HG03064 (cell line): ENCODE results near the gene CCDC154.

ENCODE experiments used
- ATAC-seq: cut with Tn5 transposase; IDR thresholded peaks from one replicate; pipeline ENCODE4 v1.9.1; 2021; ENCODE audit warnings: low read depth; ENCODE audit not compliant: unreplicated experiment

The CCDC154 gene

DNA sequence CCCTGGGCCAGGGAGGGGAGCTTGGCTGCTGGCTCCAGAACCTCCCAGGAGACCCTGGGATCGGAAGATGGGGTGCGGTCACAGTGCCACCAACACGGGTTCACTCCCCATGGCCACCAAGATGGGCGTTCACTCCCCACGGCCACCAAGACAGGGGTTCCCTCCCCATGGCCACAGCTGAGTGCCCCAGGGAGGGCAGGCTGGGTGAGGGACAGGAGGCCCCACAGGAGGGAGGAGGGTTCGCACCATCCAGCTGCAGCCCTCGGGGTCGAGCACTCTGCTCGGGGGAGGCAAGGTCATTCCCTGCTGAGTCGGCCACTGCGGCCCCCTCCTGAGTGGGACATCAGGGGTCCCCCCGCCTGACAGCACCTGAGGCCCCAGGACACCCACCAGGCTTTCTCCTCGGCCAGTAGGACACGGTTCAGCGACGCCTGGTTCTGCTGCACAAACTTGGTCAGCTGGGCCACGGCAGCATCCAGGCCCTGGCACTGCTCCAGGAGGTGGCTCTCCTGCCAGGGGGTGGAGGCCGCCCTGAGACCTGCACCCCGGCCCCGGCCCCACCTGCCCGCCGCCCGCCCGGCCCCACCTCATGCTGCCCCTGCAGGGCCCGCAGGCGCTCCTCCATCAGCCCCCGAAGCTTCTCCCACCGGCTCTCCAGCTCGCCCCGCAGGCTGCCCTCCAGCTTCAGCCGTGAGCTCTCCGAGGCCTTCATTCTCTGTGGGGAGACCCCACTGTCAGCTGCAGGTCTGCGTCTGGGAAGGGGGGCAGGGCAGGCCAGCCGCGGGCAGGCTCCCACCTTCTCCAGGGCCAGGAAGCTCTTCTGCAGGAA is 5.9 kb downstream of the CCDC154 start:
- ATAC-seq = no peak

- no peak for ATAC-seq
Measured at GRCh38 chr16:1437606-1438005, 6.8 kb downstream of the CCDC154 start.

GRCh38 chr16:1436731-1437355 is 7.5 kb downstream of the CCDC154 start:
- ATAC-seq = no peak

- no peak for ATAC-seq
Measured at GRCh38 chr16:1435921-1436697, 8.2 kb downstream of the CCDC154 start.

GRCh38 chr16:1434644-1435592 is 9.4 kb downstream of the CCDC154 start:
- ATAC-seq = no peak

- no peak for ATAC-seq
Measured at GRCh38 chr16:1433756-1434155, 10.6 kb downstream of the CCDC154 start.

DNA sequence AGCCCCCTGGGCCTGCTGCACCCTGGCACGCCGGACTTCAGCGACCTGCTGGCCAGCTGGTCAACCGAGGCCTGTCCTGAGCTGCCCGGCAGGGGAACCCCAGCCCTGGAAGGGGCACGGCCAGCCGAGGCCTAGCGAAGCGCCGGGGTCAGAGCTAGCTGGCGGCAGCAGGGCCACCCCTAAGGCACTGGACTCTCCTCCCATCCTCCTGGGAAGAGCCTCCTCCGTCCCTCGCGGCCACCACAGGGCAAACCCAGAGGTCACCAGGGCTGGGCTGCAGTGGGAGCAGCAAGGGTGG is 11.1 kb downstream of the CCDC154 start:
- no peak for ATAC-seq

GRCh38 chr16:1432388-1433262 is 11.7 kb downstream of the CCDC154 start:
- ATAC-seq = no peak

DNA sequence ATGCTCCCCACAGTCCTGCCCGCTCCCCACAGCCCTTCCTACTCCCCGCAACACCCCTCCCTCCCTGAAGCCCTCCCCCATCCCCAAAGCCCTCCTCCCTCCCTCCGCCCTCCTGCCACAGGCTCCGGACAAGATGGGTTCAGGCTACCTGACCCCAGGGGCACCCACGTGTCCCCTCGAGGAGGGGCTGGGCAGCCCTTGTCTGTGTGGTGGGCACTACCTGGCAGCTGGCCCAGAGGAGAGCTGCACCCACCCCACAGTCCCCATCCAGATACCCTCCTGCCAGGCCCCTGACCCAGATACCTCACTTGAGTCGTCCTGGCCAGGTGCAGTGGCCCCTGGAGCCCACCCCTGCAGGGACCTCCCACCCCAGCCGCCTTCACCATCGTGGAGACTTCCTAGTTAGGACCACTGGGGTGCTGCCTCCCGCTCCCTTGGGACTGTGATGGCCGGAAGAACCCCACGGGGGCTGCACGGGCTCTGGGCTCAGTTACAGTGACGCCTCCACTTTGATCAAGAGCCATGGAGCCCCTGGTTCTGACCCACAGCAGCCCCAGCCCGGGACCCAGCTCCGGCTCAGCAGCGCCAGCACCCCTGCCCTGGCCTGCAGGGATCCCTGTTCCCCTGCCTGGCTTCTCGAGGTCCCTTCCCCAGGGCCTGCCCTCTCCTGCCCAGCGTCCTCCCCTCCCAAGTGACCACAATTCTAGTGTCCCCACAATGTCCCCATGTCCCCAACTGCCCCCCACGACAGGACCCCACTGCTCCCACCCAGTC is 12.7 kb downstream of the CCDC154 start:
- ATAC-seq = no peak

GRCh38 chr16:1430759-1431496 is 13.4 kb downstream of the CCDC154 start, which contains the start of gene PERCC1:
Gene PERCC1, plus strand, starts transcription at chr16:1431078. Its CDS starts 1,516 bp downstream, at chr16:1432594.
- ATAC-seq = no peak

DNA sequence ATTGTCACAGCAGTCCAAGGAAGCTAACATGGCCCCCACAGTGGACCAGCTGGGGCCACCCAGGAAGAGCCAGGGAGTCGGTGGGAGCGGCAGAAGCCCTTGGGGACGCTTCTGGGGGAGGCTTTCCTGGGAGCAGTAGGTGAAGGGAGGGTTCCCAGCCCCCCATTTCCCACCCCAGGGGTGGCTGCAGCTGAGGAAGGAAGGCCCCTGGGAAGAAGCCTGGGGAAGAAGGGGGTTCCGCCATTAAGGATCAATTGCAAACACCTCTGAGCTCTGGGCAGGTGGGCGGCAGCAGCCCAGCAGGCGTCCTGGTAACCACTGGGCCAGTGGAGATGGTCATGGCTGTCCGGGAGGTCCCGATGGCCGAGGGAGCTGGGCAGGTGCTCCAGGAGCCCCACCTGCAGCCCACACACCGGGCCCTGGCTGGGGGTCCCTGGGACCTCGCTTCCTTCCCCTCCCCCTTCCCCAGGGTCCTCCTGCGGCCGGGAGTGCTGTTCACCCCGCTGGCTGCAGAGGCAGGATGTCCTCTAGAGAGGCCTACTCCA is 14.1 kb downstream of the CCDC154 start:
- no peak for ATAC-seq

GRCh38 chr16:1429631-1430030 is 14.7 kb downstream of the CCDC154 start:
- no peak for ATAC-seq

GRCh38 chr16:1429012-1429411 is 15.3 kb downstream of the CCDC154 start:
- no peak for ATAC-seq

DNA sequence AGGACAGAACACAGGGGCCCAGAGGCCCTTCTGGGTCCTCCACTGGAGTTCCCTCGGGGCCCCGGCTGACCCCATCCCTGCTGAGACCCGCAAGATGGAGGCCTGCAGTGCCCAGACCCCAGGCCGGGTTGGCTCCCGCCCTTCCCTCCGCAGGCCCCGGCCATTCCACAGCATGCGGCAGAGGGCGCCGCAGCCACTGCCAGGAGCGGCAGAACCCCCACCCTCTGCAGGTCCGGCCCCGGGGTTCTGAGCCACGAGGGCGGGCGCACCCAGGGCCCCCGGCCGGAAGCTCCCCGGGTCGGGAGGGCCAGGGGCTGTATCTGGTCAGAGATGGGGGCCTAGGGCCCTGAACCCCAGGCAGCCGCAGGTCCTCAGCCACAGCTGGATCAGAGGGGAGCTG is 15.8 kb downstream of the CCDC154 start:
- no peak for ATAC-seq

DNA sequence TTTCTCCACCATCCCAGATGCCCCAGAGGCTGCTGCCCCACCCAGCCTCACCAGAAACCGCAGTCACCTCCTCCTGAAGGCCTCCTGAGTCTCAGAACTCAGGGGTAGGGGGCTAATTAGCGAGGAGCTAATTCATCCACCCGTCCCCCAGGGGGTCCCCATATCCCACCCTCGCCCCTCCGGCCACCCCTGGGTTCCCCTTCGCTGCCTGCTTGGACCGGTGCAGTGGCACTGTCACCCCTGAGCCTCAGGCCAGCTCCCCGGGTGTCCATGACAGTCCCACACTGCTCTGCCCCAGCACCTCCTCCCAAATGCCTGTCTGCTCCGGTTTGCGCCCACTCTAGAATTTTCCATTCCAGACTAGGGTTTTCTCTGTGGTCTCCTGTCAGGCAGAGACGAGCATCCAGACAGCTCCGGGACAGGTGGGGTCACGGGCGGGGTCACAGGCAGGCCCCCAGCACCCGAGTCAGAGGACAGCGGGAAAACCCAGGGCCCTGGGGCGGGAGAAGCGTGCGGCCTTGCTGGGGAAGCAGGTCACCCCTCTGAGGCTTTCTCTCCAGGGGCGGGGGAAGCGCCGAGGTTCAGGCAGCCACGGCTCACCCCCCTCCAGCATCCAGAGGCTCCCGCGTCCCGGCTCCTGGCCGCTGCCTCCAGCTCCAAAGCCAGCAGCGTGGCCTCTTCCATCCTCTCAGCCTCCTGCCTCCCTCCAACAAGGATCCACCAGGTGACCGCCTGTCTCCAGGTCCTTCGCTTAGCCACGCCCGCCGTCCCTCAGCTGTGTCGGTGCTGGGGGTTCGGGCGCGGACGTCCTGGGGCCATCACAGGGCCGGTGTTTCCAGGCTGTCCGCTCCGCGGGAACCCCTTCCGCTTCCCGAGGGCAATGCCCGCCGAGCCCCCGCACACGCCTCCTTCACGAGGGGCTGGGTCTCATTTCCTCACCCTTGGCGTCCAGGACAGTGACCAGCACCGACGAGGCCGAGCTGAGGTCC is 16.6 kb downstream of the CCDC154 start:
- ATAC-seq = no peak

GRCh38 chr16:1426734-1427471 is 17.5 kb downstream of the CCDC154 start:
- ATAC-seq = no peak
